ENCODE measurements around the gene TTC9C. TPM values are rescaled to one million over a fixed set of nuclear protein-coding genes. Genes with fewer than 3 reads are reported as not detected.
A peak's percentile ranks its signal among the peaks of the same experiment; 100 is the strongest.
"Not testable (repeated sequence)": the region's sequence is repeated elsewhere in the genome, so short reads cannot be mapped to it uniquely, and the experiment has no call there.

TTC9C gene
- total RNA-seq, 1 experiment from 2014 or later, result 33.3 TPM

GRCh38 chr11:62757846-62758788, 29.8 kb downstream of the TTC9C start:
- ATAC-seq (no peak), DNase-seq (ENCODE audit: low read depth, low spot score) (no peak)
- no peak overlapping the region for H3K9ac ChIP-seq (ENCODE audit: low read length)
- no peaks in the 10 kb centered on the region for H4K20me1 ChIP-seq (ENCODE audit: insufficient read depth)
- RAD21 ChIA-PET (ENCODE audit: low non-redundant PET in 1 of 2, low total read pairs in 2 of 2, uncharacterized antibody in 2 of 2, unreplicated experiment in 2 of 2), result no interaction called here
- POLR2A ChIA-PET, result no interaction called here
- CTCF ChIA-PET, result interaction anchor here (1.4 kb wide), 1 partner anchor 28 kb away, joined by 4 read pairs; no protein-coding TSS in a partner anchor
- H3K4me1 ChIP-seq (ENCODE audit: control insufficient read depth in 1 of 2, insufficient read depth in 2 of 2, low read length in 2 of 2), result peaks cover 14 to 31% of the 10 kb centered on the region in 2 experiments
- intact Hi-C loops (cut with micrococcal nuclease), result no loop called here
- no peak for TF ChIP-seq ATF3 (IDR thresholded peaks at IDR 0.05)
- no peaks in the 10 kb centered on the region for H3K27me3 ChIP-seq (ENCODE audit: insufficient read depth, low read length)
- H3K36me3 ChIP-seq (ENCODE audit: control insufficient read depth in 1 of 2, insufficient read depth in 2 of 2, low read length in 2 of 2), result peaks cover 0 to 4% of the 10 kb centered on the region in 2 experiments; a peak in 1 of 4 replicates
- no peak overlapping the region for H3K4me2 ChIP-seq (ENCODE audit: low read length)
- no peak overlapping the region for H2AFZ ChIP-seq (ENCODE audit: low read depth, low read length, poor library complexity, severe bottlenecking)
- H3K79me2 ChIP-seq (ENCODE audit: insufficient read depth, low read length), result peaks cover 15% of the 10 kb centered on the region
- H3K9me2 ChIP-seq (ENCODE audit: insufficient read depth), result no peaks in the 10 kb centered on the region
- no TSS peak for BruUV-seq (replicated peaks)
- no peak overlapping the region for H3K4me3 ChIP-seq (replicated peaks in 1 of 2; ENCODE audit: low read depth in 1 of 2, low read length in 2 of 2)
- no peaks in the 10 kb centered on the region for H3K9me3 ChIP-seq (ENCODE audit: control insufficient read depth in 1 of 2, insufficient read depth in 1 of 2, low read depth in 1 of 2, low read length in 2 of 2)
- no peak overlapping the region for H3K27ac ChIP-seq (ENCODE audit: low read depth, low read length)

- H3K4me3 ChIP-seq (replicated peaks in 1 of 2; ENCODE audit: low read depth in 1 of 2, low read length in 2 of 2), result peak overlapping the region; percentile 30 to 94
- H2AFZ ChIP-seq (ENCODE audit: low read depth, low read length, poor library complexity, severe bottlenecking); H3K27me3 ChIP-seq (ENCODE audit: insufficient read depth, low read length); DNase-seq (ENCODE audit: low read depth, low spot score); H3K9me3 ChIP-seq (ENCODE audit: control insufficient read depth in 1 of 2, insufficient read depth in 1 of 2, low read depth in 1 of 2, low read length in 2 of 2); H3K9me2 ChIP-seq (ENCODE audit: insufficient read depth); H4K20me1 ChIP-seq (ENCODE audit: insufficient read depth): not testable (repeated sequence)
- intact Hi-C loops (cut with micrococcal nuclease), result loop anchor here (1.0 to 10.0 kb wide), 3 partner anchors 10 to 86 kb away; partner anchors contain the start of genes HNRNPUL2, LBHD1, TAF6L and TTC9C
- H3K27ac ChIP-seq (ENCODE audit: low read depth, low read length), result peak overlapping the region; percentile 45; the same call in 1 of the 2 replicates
- TSS peak; percentile 85 for BruUV-seq (replicated peaks)
- H3K4me1 ChIP-seq (ENCODE audit: control insufficient read depth in 1 of 2, insufficient read depth in 2 of 2, low read length in 2 of 2), result peaks cover 12 to 15% of the 10 kb centered on the region in 2 experiments
- peak overlapping the region; percentile 90; the same call in 1 of the 2 replicates for H3K9ac ChIP-seq (ENCODE audit: low read length)
- peaks cover 4 to 10% of the 10 kb centered on the region in 2 experiments; a peak in 2 of 4 replicates for H3K36me3 ChIP-seq (ENCODE audit: control insufficient read depth in 1 of 2, insufficient read depth in 2 of 2, low read length in 2 of 2)
- ChIA-PET RAD21 (ENCODE audit: low non-redundant PET in 1 of 2, low total read pairs in 2 of 2, uncharacterized antibody in 2 of 2, unreplicated experiment in 2 of 2) (interaction anchor here in 1 of 2 experiments (0.7 kb wide), 1 partner anchor 36 kb away, joined by 4 read pairs; no protein-coding TSS in a partner anchor), POLR2A (interaction anchor here (0.9 to 1.5 kb wide), 11 partner anchors 9 to 187 kb away, joined by 3 to 15 read pairs (median 4); partner anchors contain the start of genes B3GAT3, C11orf98, CSKMT and EEF1G), CTCF (interaction anchor here (0.9 to 2.3 kb wide), 3 partner anchors 9 to 336 kb away, joined by 5 to 13 read pairs (median 6); partner anchors contain the start of gene TMEM179B)
- ATAC-seq, result peak; percentile 61
- H3K4me2 ChIP-seq (ENCODE audit: low read length), result peak overlapping the region; percentile 94
- H3K79me2 ChIP-seq (ENCODE audit: insufficient read depth, low read length), result peaks cover 15% of the 10 kb centered on the region
Observed at GRCh38 chr11:62760867-62761227, 32.6 kb downstream of the TTC9C start.

Data from HCT116 (cell line).